GM18858 (cell line): ENCODE results near the gene SNRPN.
"Not testable (repeated sequence)": the region's sequence is repeated elsewhere in the genome, so short reads cannot be mapped to it uniquely, and the experiment has no call there.

ENCODE experiments used
- ATAC-seq: cut with Tn5 transposase; IDR thresholded peaks from one replicate; pipeline ENCODE4 v1.9.1; 2021; ENCODE audit not compliant: unreplicated experiment

Gene SNRPN

GRCh38 chr15:24966364-24967103, 11.7 kb downstream of the SNRPN start:
- ATAC-seq: no peak

GRCh38 chr15:24971052-24971451, 16.3 kb downstream of the SNRPN start:
- ATAC-seq: no peak

GRCh38 chr15:24971772-24972171, 17.0 kb downstream of the SNRPN start:
- ATAC-seq: no peak

- not testable (repeated sequence) for ATAC-seq
These were observed 17.9 kb downstream of the SNRPN start for GRCh38 chr15:24972707-24973106.

- no peak for ATAC-seq
These were observed 22.1 kb downstream of the SNRPN start for GRCh38 chr15:24976932-24977331.

- ATAC-seq: no peak
These were observed 22.9 kb downstream of the SNRPN start for GRCh38 chr15:24977686-24978085.

- no peak for ATAC-seq
These were observed 30.4 kb downstream of the SNRPN start for GRCh38 chr15:24985224-24985623.

- ATAC-seq: no peak
These were observed 31.9 kb downstream of the SNRPN start for GRCh38 chr15:24986653-24987052.

- no peak for ATAC-seq
These were observed 64.6 kb downstream of the SNRPN start for GRCh38 chr15:25019434-25019833.

GRCh38 chr15:25022233-25022632, 67.4 kb downstream of the SNRPN start:
- ATAC-seq: no peak
